GM21529 (cell line): ENCODE results near the gene ADPGK.

ENCODE experiments used
- ATAC-seq: cut with Tn5 transposase; IDR thresholded peaks from one replicate; pipeline ENCODE4 v1.9.1; 2021; ENCODE audit not compliant: unreplicated experiment

The ADPGK gene

DNA sequence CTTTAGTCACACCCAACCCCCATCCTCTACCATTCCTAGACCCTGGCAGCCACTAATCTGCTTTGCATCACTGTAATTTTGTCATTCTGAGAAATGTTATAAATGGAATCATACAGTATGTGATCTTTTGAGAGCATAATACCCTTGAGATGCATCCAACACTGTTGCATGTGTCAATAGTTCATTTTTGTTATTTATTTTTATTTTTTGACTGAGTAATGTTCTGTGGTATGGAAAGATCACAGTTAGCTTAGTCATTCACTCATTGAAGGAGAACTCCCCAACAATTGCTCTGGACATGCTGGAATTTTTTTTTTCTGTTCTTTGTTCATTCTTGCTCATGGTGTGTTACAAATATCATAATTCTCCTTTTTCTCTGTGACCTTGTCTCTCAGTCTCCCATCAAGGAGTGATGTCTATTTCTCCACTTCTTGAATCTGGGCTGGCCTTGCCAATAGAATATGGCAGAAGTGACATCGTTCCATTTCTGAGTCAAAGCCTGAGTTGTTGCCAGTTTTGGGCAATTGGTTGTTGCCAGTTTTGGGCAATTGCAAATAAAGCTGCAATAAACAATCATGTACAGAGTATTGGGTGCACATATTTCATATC is 6.8 kb upstream of the ADPGK start:
- ATAC-seq = no peak

DNA sequence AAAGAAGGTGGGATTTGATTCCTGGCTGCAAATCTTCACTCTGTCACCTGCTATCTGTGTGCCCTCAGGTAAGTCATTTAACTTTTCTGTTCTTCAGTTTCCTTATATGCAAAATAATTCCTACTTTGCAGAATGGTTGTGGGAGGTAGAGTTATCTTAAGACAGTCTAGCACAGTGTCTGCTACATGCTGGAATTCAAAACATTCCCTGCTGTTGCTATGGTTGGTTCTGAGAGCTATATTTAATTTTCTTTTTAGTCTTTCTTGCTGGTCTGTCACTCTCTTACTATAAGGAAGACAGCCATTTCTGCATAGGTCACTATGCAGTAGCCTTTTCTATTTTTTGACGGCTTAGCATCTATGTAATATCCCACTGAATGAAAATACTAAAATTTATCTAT is 4.0 kb upstream of the ADPGK start:
- ATAC-seq = no peak

DNA sequence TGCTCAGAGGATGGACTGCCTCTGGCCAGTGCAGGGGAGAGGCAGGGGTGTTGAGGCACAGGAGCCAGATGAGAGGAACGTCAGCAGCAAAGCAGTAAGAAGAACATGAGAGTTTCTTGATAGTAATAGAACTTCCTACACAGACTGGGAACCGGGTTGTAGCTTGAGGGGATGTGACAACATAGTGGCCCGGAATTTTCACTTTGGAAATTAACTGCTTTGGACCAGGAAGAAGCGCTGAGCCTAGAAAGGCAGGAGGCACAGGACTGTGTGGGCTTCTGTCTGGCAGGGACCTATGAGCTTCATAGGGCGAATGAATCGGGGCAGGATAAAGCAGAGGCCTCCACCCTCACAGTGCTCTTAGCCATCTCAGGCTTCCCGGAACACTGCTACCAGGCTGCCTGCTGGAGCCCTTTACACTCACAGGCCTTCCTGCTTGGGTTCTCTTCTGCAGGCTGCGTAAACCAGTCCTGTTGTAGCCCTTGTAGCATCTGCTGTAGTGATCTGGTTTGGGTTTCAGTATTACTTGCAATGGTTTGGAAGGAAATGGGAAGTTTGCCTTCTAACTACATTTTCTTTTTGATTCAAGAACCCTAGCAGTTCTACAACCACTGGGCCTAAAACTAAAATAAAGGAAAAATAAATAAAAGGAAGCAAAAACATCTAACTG is 3.3 kb upstream of the ADPGK start:
- no peak for ATAC-seq

DNA sequence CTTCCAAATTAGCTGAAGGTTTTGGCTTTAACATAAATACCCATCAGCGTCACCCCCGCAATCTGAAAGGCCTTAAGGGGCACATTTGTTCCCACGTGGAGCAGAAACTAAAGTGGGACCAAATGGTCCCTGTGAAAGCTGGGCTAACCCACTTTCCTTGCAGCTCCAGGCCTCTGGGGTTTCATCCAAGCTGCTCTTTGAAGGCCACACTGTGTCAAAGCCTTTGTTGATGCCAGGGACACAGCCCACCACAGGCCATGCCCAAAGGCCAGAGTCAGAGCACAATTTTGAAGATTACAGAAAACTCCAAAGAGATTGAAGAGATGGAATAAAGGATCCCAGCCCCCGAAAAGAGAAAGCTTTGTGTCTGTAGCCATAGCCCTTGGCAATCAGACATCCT is 2.7 kb upstream of the ADPGK start:
- ATAC-seq = no peak

DNA sequence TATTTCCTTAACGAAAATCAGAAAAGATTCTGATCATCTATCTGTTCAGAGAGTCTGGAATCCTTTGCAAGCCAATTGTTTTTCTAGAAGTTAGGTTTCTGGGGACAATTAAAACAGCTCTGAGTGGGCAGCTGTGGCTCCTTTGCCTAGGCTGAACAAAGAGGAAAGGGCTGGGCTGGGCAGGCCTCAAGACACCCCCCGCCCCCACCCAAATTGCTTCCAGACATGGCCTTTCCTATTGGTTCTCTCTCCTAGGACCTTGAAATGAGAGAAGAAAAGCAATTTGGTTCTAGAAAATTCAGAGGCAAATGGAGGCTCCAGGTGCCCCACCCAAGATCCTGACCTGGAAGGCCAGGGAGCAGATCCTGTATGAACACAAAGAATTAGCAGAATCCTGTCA is 2.3 kb upstream of the ADPGK start:
- no peak for ATAC-seq

DNA sequence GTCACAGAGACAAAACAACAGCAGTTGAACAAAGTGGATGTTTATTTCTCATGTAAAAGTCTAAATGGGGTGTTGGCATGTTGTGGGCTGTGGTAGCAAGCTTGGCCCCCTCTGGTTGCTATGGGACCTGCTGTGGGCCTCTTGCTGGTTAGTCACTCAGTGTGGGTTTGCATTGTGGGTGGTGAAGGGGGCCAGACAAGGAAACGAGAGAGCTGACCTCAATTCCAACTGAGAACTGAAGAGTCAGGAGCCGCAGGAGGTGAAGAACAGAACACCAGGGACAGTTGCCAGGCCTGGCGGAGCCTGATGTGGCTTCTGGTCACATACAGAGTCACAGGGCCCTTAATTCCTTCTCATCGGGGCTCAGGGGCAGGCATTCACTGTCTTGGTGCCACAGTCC is 1.9 kb upstream of the ADPGK start:
- ATAC-seq = no peak

DNA sequence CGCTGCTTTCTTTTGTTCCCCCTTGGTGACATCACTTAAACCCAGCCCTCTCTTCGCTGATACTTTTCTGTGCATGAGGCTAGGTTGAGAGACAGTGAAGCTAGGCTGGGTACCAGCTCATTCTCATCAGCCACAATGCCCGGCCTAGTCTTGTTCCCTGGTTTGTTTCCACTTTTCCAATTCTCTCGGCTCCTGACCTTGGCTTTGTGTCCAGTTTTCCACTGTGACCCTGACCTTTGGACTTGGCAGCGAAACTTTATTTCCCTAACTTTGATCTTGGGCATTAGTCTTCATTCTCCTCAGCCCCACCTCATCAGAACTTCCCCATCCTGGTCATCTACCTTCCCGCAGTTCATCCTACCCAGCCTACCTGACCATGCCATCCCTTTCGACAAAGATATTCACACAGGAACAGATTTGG is 908 bp upstream of the ADPGK start:
- no peak for ATAC-seq

DNA sequence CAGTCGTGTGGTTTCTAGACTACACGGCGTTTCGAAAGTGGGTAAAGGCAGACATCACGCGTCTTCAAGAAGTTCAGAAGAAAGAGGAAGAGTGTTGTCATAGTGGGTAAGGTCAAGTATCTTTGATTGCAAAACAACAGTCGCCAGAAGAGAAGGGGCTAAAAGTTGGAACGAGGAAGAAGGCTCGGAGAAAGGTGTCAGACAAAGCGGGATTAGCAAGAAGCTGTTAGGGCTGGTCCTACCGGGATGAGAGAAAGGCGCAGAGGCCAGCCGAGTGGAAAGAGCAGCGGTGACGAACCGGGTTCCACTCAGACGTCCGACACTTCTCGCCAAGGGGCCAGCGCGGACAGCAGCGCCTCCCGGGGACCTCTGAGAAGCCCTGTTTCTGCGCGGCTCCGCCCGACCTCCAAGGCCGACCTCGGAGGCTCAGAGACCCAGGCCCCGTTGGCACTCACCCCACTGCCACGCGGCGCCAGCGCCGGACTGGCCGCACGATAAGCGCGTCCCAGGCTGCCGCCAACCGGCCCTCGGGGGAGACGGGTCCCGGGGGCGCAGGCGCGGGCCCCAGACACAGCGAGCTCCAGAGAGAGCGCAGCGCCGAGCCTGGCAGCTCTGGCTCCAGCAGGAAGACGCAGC is 436 bp downstream of the ADPGK start:
- ATAC-seq = peak; percentile 39

DNA sequence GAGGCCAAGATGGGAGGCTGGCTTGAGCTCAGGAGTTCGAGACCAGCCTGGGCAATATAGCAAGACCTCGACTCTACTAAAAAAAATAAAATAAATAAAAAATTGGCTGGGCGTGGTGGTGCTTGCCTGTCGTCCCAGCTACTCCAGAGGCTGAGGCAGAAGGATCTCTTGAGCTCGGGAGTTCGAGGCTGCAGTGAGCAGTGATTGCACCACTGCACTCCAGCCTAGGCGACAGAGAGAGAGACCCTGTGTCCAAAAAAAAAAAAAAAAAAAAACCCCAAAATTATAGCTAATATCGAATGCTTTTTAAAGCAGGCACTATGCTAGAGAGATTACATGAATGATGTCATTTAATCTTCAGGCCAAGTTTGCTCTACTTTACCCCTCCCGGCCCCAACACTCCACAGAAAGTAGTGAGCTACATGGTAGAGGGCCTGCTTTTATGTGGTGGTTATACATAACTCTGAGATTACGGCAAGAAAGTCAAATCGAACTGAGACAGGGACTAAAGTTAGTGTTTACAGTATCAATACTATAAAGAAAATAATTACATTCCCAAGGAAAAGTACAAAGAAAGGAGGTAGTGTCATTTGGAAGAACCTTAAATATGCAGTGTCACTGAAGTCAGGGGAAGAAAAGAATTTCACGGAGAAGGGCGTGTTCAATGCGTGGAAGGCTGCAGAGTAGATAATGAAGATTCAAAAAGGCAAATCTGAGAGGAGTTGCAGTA is 1.1 kb downstream of the ADPGK start:
- no peak for ATAC-seq

DNA sequence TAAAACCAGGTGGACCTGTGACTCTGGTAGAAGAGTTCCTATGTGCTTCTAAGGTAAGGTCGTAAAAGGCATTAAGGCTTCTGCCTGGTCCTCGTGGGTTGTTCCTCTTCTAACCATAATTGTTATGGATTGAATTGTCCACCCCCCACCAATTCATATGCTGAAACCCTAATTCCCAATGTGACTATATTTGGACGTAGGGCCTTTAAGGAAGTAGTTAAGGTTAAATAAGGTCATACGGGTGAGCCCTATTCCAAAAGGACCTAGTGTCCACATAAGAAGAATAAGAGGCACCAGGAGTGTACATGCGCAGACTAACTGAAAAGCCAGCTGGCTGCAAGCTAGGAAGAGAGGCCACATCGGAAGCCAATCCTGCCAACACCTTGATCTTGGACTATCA is 1.9 kb downstream of the ADPGK start:
- ATAC-seq = no peak

DNA sequence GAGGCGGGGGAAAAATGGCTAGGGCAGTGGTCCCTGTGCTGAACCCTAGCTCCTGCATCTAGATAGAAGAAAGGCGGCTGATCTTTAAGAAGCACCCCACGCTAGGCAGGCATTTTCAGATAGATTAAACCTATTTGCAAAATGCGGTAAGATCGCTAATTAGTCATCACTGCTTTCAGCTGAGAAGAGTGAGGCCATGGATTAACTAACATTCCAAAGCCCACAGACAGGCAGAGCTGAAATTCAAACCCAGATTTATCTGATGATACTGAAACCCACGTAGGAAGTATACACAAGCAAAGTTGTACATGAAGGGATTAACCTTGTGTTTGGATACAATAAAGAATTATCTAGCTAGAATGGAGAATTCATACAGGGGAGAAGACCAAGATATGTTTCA is 4.8 kb downstream of the ADPGK start:
- ATAC-seq = no peak

DNA sequence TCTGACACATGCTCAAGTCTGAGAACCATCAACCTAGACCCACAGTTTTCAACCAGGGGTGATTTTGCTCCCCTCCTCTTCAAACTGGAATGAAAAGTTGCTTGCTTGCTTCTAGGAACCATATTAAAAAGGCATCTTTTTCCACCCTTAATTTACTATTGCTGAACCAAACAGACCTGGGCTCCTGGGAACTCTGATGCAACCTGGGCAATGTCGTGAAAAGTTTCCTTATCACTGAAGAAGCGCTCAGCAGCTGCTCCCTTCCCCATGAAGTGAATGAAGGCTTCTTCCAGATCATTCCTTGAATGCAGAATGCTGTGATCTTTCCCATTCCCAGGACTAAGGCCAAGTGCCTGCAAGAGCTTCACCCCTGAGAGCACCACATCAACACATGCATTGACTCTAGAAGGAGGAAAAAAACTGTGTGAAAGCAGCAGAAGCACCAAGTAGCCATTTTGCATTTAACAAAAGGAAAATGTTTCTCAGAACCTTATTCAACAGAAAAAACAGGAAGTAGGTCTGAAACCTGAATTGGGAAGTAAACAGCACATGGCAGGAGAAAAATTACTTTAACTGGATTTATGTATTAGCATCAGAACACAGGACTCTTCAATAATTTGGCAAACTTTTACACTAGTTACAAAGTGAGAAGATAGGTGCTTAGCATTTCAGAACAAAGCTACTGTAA is 8.7 kb downstream of the ADPGK start:
- no peak for ATAC-seq

DNA sequence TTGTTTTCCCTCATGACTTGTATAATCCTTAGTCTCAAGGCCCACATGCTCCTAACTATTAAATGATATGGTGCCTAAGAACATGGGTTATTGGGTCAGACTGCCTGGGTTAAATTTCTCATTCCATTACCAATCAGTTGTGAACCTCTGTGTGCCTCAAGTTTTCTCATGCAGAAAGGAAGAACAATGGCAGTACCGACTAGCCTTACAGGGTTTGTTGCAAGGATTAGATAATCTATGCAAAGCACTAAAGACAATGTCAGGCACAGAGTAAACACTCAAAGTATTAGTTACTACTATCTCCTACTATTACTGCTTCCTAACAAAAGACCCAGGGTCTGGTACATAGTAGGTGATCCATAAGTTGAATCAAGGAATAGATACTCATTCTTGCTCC is 12.2 kb downstream of the ADPGK start:
- no peak for ATAC-seq

DNA sequence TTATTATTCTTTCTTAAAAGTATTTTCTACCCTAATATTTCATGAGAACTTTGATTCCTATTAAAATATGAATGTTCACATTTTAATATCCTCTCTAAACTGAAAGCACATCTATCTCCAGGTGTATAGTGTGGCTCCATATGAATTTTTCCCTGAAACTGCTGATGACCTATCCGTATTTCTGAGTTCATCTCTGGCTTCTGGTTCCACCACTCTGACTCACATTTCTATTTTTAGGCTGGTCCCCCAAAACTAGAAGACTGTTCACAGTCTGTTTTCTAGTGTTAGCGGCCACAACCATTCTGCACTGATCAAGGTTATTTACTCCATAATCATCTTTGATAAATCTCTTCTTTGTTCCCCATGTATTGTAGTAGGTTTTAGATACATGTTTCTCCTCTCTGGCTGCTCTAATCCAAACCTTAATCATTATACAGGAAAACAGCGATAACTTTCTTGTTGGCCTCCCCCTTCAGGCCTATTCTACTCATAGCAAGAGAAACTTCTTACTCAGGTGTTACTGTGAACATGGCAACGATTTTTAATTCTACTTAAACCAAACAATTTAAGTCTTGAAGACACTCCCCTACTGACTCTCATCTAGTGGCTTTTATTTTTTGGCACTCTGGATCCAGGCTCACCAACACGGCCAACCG is 12.8 kb downstream of the ADPGK start:
- ATAC-seq = no peak

DNA sequence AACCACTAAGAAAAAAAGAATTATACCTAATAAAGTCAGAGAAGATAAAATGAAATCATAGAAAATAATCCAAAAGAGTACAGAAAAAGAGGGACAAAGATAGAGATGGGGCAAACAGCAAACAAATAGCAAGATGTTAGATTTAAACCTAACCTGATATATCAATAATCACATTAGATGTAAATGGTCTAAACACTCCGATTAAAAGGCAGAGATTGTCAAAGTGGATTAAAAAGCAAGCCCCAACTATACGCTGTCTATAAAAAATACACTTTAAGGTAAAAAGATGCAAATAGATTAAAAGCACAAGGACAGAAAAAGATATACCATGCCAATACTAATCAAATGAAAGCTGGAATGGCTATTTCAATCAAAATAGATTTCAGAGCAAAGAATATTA is 16.8 kb downstream of the ADPGK start:
- no peak for ATAC-seq

DNA sequence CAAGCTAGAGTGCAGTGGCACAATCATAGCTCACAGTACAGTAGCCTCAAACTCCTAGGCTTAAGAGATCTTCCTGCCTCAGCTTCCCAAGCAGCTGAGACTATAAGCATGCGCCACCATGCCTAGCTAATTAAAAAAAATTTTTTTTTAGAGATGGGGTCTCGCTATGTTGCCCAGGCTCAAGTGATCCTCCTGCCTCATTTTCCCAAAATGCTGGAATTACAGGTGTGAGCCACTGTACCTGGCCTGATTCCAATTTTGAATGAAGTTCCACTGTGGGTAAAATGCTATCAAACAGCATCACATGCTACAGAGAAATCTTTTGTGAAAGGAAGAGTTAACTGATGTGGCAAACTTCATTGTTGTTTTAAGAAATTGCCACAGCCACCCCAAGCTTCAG is 17.5 kb downstream of the ADPGK start:
- no peak for ATAC-seq

DNA sequence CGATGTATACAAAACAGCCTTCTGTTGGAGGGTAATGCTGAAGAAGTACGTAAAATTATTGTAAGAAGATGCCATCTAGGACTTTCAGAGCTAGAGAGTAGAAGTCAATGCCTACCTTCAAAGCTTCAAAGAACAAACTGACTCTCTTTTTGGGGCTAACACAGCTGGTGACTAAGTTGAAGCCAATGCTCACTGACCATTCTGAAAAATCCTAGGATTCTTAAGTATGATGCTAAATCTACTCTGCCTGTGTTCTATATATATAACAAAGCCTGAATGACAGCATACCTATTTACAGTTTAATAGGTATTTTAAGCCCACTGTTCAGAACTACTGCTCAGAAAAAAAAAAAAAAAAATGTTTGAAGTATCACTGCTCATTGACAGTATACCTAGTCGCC is 18.9 kb downstream of the ADPGK start:
- ATAC-seq = no peak

DNA sequence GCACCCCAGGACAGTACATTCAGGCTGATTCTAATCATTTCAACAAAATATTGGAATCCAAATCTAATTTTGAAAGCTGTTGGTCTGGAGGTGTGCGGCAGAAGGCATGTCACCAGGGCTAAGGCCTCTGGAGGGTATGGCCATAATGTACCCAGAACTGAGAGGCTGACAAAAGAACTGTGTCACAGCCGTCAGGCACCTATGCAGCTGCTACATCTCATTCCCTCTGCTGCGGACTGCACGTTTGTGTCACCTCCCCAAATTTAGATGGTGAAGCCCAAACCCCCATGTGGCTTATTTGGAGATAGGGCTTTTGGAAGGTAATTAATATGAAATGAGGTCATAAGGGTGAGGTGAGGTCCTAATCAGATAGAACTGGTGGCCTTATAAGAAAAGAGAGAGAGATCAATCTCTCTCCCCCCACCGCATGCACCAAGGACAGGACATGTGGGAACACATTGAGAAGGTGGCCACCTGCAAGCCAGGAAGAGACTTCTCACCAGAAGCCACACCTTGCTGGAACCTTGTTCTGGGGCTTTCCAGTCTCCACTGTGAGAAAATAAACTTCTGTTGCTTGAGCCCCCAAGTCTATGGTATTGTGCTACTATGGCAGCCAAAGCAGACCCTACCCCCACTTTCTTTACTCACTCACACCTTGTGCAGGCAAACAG is 22.8 kb downstream of the ADPGK start:
- no peak for ATAC-seq

DNA sequence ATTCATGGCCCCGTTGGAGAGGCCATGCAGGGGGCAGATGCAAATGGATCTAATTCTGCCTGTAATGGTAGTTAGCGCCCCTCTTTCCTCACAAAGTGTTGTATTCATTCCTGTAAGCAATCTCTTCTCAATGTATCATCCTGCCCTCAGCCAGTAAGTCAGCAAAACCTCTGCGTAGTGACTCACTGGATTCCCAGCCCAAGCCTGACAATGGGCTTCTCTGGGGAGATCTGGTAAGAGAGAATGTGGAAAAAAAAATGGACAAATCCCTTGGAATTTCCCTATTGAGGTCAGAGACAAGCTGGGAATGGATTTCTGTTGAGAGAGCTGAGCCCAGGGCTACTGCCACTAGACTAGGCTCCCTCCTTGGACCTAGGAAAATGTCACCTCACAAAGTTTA is 25.4 kb downstream of the ADPGK start:
- ATAC-seq = no peak

DNA sequence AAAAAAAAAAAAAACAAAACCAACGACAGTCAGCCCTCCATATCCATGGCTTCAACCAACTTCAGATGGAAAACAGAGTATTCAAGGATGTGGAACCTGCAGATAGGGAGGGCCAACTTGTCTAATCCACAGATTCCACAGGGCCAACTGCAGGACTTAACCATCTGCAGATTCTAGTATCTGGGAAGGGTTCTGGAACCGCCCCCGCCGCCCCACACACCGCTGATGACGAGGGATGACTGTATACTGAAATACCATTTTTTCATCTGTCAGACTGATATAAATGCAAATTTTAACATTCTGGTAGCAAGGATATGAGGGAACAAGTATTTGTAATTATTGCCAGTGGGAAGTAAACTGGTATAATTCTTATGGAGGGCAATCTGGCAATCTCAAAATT is 29.5 kb downstream of the ADPGK start:
- no peak for ATAC-seq
